ENCODE results near the gene MGLL. TPM values are rescaled to one million over a fixed set of nuclear protein-coding genes. Genes with fewer than 3 reads are reported as not detected.

The MGLL gene
- total RNA-seq, 1 donor from 2014 or later, result 132 TPM

DNA sequence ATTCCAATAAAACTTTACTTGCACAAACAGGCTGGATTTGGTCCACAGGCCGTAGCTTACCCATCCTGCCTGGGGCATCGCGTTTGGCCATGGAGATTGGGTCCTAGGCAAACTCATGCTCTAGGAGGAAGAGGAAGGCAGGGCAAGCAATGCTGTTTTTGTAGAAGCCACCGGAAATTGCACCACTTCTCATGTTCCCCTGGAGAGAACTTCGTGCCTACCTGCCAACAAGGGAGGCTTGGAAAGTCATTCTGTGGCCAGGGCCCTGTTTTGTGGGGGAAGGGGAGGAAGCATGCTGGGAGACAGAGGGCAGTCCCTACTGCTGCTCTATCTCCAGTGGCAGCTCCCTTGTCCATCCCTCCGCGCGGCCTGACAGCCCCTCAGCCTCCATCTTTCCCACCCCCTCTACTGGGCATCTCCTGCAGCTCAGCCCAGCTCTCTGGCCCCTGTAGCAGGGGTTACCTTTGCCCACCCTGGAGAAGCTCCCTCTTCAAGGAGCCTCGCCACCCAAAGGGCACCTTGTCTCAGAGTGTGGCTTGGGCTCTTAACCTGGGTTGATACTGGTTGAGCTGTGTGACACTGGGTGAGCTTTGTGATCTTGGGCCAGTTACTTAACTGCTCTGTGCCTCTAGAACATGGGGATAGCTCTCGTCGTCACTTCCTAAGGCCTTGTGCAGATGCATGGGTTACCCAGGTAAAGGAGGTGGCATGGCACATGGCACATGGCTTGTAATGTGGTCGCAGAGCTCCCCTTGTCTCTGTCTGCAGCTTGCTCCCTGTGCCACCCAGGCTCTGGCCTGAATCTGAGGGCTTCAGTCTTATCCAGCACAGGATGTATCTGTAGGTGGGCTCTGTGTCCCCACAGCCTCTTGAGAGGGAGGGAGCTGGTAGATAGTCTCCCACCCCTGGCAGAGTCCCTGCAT, 143.4 kb downstream of the MGLL start:
- Histone ChIP-seq H3K27ac (no peak overlapping the region), H3K9me3 (no peaks in the 10 kb centered on the region)
- no peak for ATAC-seq

DNA sequence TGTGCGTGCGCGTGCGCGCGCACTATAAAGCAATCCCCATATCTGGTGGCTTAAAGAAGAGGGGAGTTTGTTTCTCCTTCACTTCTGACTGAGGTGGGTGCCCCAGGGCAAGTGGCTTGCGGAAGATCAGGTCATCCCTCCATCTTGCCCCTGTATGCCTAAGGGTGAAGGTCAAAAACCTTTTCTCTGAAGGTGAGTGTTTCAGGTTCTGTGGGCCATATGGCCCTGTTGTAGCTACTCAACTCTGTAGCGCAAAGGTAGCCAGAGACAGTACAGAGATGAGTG, 144.1 kb downstream of the MGLL start:
- no peak overlapping the region for H3K4me3 ChIP-seq
- intact Hi-C loops (cut with DNase I), result no loop called here
- DNase-seq, result no peak
- no peak overlapping the region for H3K27ac ChIP-seq
- no peaks in the 10 kb centered on the region for H3K9me3 ChIP-seq
- TF ChIP-seq, protein P1, sequence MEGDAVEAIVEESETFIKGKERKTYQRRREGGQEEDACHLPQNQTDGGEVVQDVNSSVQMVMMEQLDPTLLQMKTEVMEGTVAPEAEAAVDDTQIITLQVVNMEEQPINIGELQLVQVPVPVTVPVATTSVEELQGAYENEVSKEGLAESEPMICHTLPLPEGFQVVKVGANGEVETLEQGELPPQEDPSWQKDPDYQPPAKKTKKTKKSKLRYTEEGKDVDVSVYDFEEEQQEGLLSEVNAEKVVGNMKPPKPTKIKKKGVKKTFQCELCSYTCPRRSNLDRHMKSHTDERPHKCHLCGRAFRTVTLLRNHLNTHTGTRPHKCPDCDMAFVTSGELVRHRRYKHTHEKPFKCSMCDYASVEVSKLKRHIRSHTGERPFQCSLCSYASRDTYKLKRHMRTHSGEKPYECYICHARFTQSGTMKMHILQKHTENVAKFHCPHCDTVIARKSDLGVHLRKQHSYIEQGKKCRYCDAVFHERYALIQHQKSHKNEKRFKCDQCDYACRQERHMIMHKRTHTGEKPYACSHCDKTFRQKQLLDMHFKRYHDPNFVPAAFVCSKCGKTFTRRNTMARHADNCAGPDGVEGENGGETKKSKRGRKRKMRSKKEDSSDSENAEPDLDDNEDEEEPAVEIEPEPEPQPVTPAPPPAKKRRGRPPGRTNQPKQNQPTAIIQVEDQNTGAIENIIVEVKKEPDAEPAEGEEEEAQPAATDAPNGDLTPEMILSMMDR (IDR thresholded peaks at IDR 0.05), result no peak
- ATAC-seq, result no peak
- H3K36me3 ChIP-seq, result peaks cover 50% of the 10 kb centered on the region
- H3K4me1 ChIP-seq, result peaks cover 13% of the 10 kb centered on the region
- no peaks in the 10 kb centered on the region for H3K27me3 ChIP-seq (ENCODE audit: low read depth)

More for the DNA sequence above, 143.4 kb downstream of the MGLL start:
- peaks cover 7% of the 10 kb centered on the region for H3K4me1 ChIP-seq
- no peaks in the 10 kb centered on the region for H3K27me3 ChIP-seq (ENCODE audit: low read depth)
- TF ChIP-seq, protein P1 (IDR thresholded peaks at IDR 0.05), result no peak
- DNase-seq, result no peak
- intact Hi-C loops (cut with DNase I), result no loop called here
- peaks cover 50% of the 10 kb centered on the region for H3K36me3 ChIP-seq
- no peak overlapping the region for H3K4me3 ChIP-seq

DNA sequence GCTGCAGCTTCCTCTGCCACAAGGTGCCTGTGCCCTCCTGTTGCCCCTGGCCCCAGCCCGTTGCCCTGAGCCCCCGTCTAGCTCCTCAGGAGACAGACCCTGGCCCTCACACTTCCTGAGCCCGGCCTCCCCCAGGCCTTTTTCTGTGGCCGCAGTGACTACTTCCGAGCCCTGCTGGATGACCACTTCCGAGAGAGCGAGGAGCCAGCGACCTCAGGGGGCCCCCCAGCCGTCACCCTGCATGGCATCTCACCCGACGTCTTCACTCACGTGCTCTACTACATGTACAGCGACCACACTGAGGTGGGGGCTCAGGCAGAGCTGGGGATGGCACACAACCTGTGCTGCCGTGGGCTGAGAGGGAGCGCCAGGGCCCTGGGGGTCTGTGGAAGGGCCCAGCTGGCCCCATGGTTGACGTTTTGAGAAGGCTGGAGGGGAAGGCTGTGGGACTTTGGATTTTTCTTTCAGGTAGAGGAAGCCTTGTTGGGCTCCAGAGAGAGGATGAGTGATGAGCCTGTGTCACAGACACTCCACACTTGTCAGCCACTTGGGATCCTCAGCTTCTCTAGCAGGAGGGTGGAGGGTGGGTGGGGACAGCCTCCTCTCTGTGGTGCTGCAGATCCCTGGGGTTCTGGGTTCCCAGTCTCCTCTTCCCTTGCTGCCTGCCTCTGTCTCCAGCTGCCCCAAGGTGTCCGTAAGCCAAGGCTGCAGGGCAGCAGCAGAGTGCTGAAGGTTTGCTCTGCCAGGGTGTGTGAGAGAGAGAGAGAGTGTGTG, 144.6 kb downstream of the MGLL start:
- Histone ChIP-seq H3K27ac (no peak overlapping the region), H3K36me3 (peaks cover 50% of the 10 kb centered on the region), H3K4me1 (peaks cover 14% of the 10 kb centered on the region), H3K4me3 (no peak overlapping the region), H3K9me3 (no peaks in the 10 kb centered on the region), H3K27me3 (ENCODE audit: low read depth) (no peaks in the 10 kb centered on the region)
- no peak for DNase-seq
- no peak for ATAC-seq
- TF ChIP-seq, protein P1 (IDR thresholded peaks at IDR 0.05), result no peak
- intact Hi-C loops (cut with DNase I), result no loop called here

DNA sequence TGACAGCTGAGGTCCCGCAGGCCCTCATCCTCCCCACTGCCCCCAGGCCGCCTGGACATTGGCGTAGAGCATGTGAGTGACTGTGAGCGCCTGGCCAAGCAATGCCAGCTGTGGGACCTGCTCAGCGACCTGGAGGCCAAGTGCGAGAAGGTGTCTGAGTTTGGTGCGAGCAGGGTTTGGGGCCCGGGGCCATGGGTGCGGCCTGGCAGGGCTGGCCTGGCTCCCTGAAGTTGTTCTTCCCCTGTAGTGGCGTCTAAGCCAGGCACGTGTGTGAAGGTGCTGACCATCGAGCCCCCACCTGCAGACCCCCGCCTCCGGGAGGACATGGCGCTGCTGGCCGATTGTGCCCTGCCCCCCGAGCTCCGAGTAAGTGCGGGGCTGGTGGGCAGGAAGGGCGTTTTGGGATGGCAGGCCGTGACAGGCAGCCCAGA, 145.4 kb downstream of the MGLL start:
- TF ChIP-seq, protein P1 (IDR thresholded peaks at IDR 0.05), result no peak
- H3K27me3 ChIP-seq (ENCODE audit: low read depth), result no peaks in the 10 kb centered on the region
- no peaks in the 10 kb centered on the region for H3K9me3 ChIP-seq
- no peak overlapping the region for H3K27ac ChIP-seq
- H3K4me1 ChIP-seq, result peaks cover 15% of the 10 kb centered on the region
- intact Hi-C loops (cut with DNase I), result no loop called here
- H3K36me3 ChIP-seq, result peaks cover 50% of the 10 kb centered on the region
- no peak overlapping the region for H3K4me3 ChIP-seq
- ATAC-seq (no peak), DNase-seq (no peak)

DNA sequence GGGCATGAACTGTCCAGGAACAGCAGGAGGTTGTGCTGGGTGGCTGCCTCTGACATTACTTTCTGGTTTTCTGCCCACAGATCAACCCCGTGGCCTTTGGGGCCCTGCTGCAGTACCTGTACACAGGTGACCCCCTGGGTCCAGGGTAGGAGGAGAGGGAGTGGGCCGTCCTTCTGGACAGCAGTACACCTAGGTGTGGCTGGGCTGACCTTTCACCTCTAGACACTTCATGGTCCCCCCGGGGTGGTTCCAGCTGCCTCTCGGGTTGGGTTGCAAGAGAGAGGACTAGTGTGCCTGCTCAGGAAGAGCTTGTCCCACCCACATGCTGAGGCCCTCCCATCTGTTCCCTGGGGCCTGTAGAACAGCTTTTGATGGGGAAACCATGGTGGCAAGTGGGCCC, 145.9 kb downstream of the MGLL start:
- ATAC-seq (no peak), DNase-seq (no peak)
- peaks cover 50% of the 10 kb centered on the region for H3K36me3 ChIP-seq
- no peaks in the 10 kb centered on the region for H3K27me3 ChIP-seq (ENCODE audit: low read depth)
- H3K9me3 ChIP-seq, result no peaks in the 10 kb centered on the region
- no peak overlapping the region for H3K4me3 ChIP-seq
- H3K27ac ChIP-seq, result no peak overlapping the region
- TF ChIP-seq, protein P1 (IDR thresholded peaks at IDR 0.05), result no peak
- H3K4me1 ChIP-seq, result peaks cover 19% of the 10 kb centered on the region
- intact Hi-C loops (cut with DNase I), result no loop called here
